Stimulated activated CD4-positive, alpha-beta T cell treated with anti-CD3 and anti-CD28 coated beads, Interleukin-2, amount 100 ng/mL, for 24 hours (primary cell): ENCODE measurements around the gene KLHL22.
"Not testable (repeated sequence)": the region's sequence is repeated elsewhere in the genome, so short reads cannot be mapped to it uniquely, and the experiment has no call there.

Experiments used
- DNase-seq, 2 donors: peaks; one replicate each; pipeline ENCODE4 v3.0.0-alpha.2; 2020

KLHL22 gene

DNA sequence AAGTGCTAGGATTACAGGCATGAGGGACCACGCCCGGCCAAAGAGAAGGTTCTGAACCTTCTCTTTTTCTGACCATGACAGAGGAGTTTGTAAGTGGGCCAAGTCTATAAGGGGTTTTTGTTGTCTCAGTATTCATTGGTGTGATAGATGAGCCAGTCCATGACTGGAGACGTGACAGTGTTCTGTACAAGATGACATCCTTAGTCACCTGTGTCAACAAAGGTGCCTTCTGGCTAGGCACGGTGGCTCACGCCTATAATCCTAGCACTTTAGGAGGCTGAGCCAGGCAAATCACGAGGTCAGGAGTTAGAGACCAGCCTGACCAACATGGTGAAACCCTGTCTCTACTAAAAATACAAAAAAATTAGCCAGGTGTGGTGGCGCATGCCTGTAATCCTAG, 4.2 kb upstream of the KLHL22 start:
- no peak for DNase-seq

DNA sequence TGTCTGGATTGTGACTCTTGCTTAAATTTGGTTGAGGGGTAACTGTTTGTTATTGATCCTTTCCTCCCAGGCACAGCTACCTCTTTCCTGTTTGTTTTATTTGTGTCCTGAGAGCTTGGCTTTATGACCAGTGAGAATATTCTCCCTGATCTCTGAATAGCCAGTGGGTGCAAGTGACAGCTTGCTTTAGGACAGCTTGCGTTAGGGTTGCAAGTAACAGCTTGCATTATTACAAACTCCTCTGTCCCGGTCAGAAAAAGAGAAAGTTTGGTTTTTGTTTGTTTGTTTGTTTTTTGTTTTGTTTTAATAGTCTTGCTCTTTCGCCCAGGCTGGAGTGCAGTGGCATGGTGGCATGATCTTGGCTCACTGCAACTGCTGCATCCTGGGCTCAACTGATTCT, 3.3 kb upstream of the KLHL22 start:
- no peak for DNase-seq

DNA sequence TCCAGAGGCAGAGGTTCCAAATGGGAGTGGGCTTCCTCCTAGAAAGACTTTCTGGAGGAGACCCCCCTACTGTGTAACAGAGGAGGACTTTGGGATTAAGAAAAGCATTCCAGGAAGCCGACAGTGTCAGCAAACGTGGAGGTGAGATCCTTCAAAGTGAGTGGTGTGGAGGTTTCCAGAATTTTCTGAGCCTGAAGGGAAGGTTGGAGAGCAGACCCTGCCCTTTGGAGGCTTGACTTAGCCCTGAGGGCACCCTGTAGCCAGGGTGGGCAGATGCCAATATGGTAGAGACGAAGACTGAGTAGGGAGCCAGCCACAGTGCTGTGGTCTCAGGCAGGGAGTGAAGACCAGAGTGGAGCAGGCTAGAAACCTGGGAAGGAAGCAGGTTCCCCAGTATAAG, 1.8 kb upstream of the KLHL22 start:
- no peak for DNase-seq

DNA sequence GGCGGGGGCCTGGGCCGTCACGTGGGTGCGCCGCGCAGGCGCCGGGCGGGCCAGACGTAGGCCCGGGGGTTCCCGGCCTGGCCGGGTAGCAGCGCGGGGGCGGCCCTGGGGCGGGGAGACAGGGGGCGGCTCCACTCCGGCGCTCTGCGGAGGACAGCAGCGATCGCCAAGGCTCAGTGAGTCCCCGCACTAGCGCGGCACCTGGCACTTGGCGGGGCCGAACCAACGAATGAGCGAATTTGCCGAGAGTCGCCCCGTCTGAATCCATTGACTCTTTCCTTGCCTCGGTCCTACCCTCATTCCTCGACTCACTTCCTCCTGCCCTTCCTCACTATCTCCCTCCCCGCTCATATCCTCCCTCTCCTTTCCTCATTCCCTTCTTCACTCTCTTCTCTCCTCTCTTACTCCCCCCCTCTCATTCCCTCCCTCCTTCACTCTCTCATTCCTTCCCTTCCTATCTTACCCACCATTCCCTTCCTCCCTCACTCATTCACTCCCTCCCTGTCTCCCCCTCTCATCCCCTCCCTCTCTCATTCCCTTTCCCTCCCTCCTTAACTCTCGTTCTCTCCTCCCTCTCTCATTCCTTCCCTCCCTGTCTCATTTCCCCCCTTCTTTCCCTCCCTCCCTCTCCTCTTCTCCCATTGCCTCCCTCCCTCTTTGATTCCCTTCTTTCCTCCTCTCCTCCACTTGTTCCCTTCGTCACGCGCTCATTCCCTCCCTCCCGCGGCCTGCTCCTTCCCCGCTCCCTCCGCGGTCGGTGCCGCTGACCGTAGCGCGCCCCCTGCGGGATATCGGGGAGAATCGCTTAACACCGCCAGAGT, 476 bp upstream of the KLHL22 start:
- peak; percentile 93 to 94 for DNase-seq

DNA sequence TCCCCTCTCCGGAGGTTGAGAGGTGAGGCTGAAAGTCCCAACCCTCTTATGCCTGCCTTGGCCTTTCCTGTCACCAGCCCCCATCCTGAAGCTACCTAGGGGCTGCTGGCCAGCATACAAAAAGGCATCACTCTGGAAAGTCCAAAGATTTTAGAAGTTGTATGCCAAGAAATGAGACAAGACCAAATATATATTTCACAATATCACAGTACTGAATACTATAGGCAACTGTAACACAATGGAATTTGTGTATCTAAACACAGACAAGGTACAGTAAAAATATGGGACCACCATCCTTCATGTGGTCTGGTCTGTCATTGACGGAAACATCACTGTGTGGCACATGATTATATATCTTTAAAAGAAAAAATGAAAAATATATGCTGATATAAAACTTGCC, 4.2 kb downstream of the KLHL22 start:
- DNase-seq = no peak

DNA sequence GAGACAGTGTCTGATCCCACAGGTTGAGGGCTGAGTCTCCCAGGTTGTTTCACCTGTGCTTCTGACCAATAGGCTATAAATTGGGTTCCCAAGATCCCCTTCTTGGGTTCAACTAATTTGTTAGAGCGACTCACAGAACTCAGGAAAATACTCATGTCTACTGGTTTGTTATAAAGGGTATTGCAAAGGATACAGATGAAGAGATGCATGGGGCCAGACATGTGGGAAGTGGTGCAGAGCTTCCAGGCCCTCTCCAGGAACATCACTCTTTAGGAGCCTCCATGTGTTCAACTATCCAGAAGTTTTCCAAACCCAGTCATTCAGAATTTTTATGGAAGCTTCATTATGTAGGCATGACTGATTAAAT, 4.7 kb downstream of the KLHL22 start:
- DNase-seq = no peak

DNA sequence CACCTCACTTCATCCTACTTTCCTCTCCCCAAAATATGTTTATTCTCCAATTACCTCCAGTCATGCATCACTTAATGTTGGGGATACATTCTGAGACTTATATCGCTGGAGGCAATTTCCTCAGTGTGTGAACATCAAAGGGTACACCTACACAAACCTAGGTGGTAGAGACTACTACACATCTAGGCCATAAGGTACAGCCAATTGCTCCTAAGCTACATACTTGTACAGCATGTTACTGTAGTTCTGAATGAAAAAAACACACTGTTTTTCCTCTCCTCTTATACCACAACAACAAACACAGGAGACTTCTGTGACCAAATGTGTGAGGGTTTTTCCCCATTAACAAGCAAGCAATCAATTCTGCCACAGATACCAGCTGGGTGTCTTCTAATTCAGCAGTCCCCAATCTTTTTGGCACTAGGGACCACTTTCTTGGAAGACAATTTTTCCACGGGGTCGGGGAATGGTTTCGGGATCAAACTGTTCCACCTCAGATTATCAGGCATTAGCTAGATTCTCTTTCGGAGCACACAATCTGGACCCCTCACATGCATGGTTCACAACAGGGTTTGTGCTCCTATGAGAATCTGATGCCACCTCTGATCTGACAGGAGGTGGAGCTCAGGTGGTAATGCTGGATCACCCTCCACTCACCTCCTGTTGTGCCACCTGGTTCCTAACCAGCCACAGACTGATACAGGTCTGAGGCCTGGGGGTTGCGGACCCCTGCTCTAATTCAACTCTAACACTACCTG, 5.2 kb downstream of the KLHL22 start:
- DNase-seq = no peak

DNA sequence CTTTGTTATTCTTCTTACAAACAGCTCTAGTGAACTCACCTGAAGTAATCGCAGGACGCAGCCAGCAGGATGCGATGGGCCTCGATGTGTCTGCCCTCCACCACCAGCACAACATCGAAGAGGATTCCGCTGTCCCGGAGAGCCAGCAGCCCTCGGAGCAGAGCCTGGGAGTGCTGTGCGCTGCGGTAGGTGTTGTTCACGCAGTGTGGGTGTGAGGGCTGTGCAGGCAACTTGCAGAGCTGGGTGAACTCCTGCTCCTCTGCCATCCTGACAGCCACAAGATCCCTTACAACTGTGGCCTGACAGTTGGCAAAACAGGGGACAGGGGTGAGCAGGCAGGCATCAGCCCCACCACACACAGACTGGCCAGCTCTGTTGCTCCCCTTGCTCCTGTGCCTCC, 6.6 kb downstream of the KLHL22 start:
- no peak for DNase-seq

DNA sequence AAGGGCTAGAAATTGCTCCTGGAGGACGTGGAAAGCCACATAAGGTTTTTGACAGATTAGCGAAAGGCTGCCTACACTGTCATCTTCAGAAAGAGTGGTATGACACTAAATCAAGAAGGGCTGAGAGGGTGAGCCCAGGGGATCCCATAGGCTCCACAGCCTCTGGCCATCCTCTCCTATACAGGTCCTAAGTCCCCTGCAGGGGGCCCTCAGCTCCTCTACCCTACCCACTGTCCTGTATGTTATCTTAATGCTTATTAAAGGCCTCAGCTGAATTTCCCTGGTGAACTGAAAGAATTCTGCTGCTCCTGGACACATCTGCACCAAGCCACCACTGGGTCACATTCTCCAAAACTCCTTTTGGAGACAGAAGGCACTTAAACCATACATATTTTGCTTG, 7.9 kb downstream of the KLHL22 start:
- no peak for DNase-seq

DNA sequence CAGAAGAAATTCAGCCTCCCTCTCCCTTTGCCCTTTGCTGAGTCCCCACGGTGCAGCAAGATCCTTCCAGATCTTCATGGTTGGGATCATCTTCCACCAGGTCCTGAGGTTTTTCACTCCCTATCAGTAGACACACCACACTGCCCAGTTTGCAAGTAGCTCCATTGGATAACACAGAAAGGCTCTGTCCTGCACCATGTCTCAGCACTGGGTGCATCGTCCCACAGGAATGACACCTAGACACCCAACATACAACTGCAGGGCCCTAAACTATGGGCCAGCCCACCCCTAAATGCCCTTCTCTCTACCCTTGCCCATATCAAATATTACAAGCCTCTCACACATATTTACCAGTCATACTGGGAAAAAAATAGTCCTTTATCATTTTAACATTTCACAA, 9.4 kb downstream of the KLHL22 start:
- DNase-seq = no peak

DNA sequence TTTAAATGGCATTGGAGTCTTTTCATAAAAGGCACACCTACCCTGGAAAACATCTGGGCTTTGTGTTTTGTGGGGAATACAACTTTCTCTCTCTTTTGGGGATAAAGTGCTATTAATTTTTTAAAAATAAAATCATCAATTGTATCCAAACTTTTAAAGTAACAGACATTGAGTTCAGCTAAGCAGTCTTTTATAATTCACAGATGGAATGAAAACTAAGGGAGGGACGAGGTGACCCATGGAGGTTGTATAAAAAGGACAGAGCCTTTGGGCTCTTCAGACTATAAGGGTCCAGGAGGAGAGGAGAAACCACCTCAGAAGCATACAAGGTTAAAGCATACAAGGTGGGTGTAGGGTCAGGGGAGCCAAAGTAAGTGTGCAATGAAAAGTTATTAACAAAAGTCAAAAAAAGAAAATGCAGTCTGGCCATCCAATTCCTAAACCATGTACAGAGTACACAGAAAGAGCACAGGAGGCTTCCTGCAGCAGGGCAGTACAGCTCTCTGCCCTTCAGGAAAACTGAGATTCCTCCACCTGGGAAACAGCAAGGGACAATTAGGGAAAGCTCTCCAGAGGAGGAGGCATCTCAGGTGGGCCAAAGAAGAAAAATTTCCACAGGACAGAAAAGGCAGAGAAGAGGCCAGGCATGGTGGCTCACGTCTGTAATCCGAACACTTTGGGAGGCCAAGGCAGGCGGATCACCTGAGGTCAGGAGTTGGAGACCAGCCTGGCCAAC, 10.5 kb downstream of the KLHL22 start:
- no peak for DNase-seq

DNA sequence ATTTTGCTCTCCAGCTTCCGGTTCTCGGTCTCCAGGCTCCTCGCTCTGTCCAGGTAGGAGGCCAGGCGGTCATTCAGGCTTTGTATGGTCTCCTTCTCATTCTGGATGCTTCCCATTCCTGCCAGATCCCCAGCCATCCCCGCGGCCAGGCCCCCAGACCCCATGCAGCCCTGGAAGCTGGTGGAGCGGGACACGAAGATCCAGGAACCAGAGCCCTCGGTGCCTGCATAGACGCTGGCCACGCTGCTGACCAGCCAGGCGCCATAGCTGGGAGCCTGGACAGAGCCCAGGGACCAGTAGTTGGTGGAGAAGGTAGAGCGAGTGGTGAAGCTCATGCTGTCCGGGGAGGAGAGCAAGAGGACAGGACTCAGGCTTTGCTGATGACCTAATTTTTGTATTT, 11.8 kb downstream of the KLHL22 start:
- no peak for DNase-seq

DNA sequence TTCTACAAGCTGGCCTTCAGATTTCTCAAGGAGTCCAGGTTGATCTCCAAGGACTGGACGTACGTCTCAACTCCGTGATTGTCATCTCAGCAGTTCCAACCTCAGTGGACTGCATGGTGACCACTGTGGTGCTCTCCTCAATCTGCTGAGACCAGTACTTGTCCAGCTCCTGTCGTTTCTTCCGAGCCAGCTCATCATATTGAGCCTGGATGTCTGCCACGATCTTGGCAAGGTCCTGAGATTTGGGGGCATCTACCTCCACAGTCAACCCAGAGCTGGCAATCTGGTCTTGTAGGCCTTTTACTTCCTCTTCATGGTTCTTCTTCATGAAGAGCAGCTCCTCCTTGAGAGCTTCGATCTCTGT, 12.5 kb downstream of the KLHL22 start:
- not testable (repeated sequence) for DNase-seq

DNA sequence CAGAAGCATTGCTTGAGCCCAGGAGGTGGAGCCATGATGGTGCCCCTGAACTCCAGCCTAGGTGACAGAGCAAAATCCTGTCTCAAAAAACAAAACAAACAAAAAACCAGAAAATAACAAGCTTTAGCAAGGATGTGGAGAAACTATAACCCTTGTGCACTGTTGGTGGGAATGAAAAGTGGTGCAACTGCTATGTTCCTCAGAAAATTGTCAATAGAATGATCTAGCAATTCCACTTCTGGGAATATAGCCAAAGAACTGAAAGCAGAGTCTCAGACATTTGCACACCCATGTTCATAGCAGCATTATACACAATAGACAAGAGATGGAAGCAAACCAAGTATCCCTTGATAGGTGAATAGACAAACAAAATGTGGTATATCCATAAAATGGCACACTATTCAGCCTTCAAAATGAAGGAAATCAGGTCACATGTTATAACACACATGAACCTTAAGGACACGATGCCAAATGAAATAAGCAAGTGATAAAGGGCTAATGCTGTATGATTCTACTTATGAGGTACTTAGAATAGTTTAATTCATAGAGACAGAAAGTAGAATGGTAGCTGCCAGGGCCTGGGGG, 15.9 kb downstream of the KLHL22 start:
- DNase-seq = no peak

DNA sequence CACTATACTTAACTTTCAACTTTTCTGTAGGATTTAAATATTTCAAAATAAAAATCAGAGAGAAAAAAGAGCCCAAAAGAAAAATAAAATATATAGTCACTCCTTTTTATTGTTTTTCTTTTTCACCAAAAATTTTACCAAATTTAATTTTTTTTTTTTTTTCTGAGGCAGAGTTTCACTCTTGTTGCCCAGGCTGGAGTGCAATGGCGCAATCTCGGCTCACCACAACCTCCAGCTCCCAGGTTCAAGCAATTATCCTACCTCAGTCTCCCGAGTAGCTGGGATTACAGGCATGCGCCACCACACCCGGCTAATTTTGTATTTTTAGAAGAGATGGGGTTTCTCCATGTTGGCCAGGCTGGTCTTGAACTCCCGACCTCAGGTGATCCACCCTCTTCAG, 17.5 kb downstream of the KLHL22 start:
- DNase-seq = not testable (repeated sequence)

DNA sequence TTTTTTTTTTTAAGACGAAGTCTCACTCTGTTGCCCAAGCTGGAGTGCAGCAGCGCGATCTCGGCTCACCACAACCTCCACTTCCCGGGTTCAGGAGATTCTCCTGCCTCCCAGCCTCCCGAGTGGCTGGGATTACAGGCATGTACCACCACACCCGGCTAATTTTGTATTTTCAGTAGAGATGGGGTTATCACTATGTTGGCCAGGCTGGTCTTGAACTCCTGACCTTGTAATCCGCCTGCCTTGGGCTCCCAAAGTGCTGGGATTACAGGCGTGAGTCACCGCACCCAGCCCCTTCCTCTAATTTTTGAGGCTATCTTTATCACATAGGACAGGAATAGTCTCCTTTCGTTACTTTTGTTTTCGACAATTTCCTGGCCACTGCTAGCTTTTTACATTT, 20.0 kb downstream of the KLHL22 start:
- not testable (repeated sequence) for DNase-seq

DNA sequence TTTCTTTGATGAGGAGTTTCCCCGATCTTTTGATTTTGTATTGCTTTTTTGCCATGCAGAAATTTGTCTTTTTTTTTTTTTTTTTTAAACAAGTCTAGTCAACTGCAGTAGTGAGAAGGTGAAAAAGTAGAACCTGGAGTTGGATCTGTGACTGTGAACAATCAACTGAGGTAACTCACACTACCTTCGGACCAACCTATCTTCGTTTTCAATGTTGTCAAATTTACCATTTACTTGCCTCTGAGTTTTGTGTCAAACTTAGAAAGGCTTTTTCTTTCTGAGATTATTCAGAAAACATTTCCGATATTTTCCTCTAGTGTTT, 20.5 kb downstream of the KLHL22 start:
- no peak for DNase-seq

DNA sequence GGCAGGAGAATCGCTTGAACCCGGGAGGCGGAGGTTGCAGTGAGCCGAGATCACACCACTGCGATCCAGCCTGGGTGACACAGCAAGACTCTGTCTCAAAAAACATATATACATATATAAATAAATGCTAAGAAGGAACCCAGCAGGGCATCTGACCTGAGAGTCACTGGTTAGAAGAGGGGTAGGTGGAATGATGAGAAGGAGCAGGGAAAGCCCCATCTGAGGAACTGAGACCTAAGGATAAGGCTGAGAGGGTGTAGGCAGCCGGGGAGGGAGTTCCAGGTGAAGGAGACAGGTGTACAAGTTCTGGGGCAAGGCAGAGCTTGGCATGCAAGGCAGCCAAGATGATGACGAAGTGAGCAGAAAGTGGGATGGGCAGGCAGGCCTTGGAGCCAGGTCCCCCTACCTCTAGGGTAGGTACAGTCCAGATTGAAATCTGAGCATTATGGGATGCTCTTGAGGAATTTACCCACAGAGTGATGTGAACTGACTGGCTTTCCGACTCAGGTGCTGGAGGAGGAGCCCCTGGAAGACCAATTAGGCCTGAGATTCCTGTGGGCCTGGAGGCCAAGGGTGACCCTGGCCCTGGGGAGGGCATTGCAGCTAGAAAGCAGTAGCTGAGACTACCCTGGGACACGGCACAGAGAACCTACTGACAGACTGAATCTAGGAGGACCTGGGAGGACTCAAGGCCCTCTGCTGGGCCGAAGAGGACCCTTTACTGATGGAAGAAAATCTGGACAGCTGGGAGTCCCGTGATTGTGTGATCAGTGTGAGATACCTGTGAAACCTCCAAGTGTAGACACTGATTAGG, 22.8 kb downstream of the KLHL22 start:
- DNase-seq = no peak

DNA sequence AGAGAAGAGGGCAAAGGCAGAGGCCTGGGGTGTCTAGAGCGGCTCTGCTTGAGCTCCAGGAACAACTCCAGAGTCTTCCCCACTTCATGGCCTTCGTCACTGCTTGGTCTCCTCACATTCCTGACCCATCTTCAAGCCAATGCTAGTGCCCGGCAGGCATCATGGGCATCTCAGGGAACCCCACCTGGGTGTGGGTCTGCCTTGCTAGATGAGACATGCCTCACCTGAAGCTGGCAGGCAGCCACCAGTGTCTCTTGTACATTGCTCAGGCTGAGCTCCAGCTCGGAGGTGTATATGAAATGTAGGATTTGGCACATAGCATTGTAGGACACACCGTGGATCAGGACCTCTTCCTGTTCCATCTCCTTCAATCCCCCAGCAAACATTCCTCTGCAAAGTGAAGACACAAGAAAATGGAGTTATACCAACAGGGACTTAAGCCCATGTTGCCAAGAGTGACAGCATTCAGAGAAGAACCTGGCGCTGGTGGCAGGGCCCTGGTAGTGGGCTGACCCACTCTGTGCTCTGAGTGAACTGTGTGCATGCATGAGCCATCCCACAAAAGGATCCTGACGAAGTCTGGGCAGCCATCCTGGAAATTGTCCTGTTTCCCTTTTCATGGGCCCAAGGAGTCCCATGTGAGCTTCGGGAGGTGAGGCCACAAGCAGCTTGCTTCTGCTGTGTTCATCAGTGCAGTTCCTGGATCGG, 24.3 kb downstream of the KLHL22 start:
- DNase-seq = no peak

DNA sequence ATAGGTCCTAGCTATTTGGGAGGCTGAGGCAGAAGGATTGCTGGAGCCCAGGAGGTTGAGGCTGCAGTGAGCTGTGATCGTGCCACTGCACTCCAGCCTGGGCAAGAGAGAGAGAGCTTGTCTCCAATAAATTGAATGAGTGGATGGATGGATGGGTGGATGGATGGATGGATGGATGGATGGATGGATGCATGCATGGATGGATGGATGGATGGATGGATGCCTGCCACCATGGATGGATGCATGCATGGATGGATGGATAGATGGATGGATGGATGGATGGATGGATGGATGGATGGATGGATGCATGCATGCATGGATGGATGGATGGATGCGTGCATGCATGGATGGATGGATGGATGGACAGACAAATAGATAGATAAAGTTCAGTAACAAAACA, 25.1 kb downstream of the KLHL22 start:
- DNase-seq = not testable (repeated sequence)

DNA sequence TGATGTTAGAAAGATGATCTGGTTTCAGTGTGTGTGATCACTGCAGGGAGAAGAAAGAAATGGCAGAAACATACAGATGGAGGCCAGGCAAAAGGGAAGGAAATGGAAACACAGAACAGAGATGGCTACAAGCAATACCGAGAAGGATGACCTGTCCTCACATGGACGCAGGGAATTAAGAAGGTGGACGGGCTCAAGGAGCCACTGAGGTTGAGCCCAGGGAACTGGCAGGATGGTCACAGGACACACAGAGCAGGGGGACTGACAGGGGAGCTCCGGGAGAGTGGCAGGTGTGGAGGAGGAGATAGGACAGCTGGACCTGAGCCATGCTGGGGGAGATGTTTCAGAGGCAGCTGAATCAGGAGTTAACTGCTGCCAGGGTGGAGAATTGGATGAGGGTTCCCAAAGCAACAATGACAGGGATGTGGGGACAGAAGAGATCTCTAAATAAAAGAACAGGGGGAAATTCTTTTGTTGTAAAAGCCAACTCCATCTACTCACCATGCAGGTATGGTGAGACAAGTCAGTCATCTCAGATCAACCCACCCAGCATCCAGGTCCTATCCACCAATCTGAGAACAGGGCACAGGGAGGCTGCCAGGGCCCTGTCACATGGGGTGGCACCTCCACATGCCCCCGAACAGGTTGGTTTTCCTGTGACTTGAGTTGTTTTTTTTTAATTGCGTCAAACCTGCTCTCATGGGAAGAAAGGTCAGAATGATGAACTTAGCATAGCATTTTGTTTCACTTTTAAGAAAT, 26.3 kb downstream of the KLHL22 start:
- DNase-seq = no peak
